Measurements from ENCODE around the gene TNRC18. TPM values are rescaled to one million over a fixed set of nuclear protein-coding genes. Genes with fewer than 3 reads are reported as not detected.

TNRC18 gene
- total and polyA plus RNA-seq, 2 donors (not counting 1 experiment from before 2014, with no cell fraction given), result 17.8 to 75.0 TPM

DNA sequence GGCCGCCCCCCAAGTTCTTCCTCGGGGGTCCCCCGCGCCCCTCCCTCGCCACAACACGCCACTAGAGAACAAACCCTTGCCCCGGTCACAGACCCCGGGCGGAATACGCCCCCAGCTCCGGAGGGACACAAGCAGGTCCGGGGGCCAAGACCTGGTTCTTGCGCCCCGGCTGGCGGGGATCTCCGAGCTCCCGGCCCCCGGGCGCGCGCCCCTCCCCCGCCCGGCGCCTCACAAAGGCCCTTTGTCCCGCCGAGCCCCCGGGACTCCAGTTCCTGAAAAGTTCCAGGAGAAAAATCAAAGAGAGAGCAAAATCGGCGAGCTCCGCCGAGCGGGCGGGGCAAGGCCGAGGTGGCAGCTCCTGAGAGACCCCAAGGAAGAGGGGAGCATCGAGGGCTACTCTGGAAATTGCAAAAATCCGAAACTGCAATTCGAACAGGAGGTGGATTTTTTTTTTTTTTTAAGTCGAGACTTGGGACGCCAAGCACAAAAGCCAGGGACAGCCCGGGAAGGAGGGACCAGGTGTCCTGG is 4.0 kb downstream of the TNRC18 start:
- Mint-ChIP-seq H3K4me3 (peak overlapping the region; percentile 82), H3K27me3 (peaks cover 33% of the 10 kb centered on the region), H3K9me3 (ENCODE audit: insufficient read depth) (no peaks in the 10 kb centered on the region), H3K27ac (peak overlapping the region; percentile 77), H3K4me1 (peaks cover 38% of the 10 kb centered on the region)
- ATAC-seq (ENCODE audit: low read depth), result no peak
- DNase-seq, result no peak
- CTCF ChIA-PET, result interaction anchor here (0.7 kb wide), 1 partner anchor 107 kb away, joined by 4 read pairs; no protein-coding TSS in a partner anchor
- Histone ChIP-seq H3K4me3 (ENCODE audit: control extremely low read depth in 1 of 5, extremely low read depth in 1 of 5, insufficient read depth in 1 of 5, low read depth in 2 of 5, low read length in 4 of 5) (peak overlapping the region; percentile 24 to 49 (median 40)), H3K4me1 (ENCODE audit: control insufficient read depth in 2 of 2, insufficient read depth in 2 of 2, low read length in 2 of 2) (peaks cover 55 to 58% of the 10 kb centered on the region in 2 donors), H3K36me3 (replicated peaks in 1 of 2; ENCODE audit: control extremely low read depth in 1 of 2, control insufficient read depth in 1 of 2, extremely low read depth in 1 of 2, insufficient read depth in 2 of 2, low read length in 1 of 2) (no peaks in the 10 kb centered on the region), H3K9me3 (ENCODE audit: control extremely low read depth in 1 of 3, control insufficient read depth in 2 of 3, insufficient read depth in 1 of 3, low read length in 2 of 3) (peaks cover 0 to 31% (median 0%) of the 10 kb centered on the region in 3 donors), H3K27ac (ENCODE audit: low read length in 2 of 2) (no peak overlapping the region), H3K4me2 (replicated peaks; ENCODE audit: low read depth, low read length, poor library complexity, severe bottlenecking) (peak overlapping the region; percentile 97), H3K79me2 (ENCODE audit: control insufficient read depth, insufficient read depth, low read length) (peaks cover 4% of the 10 kb centered on the region), H4K20me1 (ENCODE audit: control insufficient read depth, insufficient read depth, low read length, poor library complexity, severe bottlenecking) (peaks cover 49% of the 10 kb centered on the region), H3K27me3 (replicated peaks in 1 of 4; ENCODE audit: control extremely low read depth in 1 of 4, control insufficient read depth in 3 of 4, insufficient read depth in 4 of 4, low read length in 3 of 4) (peaks cover 0 to 71% (median 40%) of the 10 kb centered on the region in 4 experiments), H3K9ac (ENCODE audit: low read length) (peak overlapping the region; percentile 55), H2AFZ (ENCODE audit: insufficient read depth, low read depth, low read length, poor library complexity, severe bottlenecking) (peak overlapping the region; percentile 30)
- intact Hi-C loops (cut with micrococcal nuclease), result loop anchor here (5.0 kb wide), 1 partner anchor 187 kb away; no protein-coding TSS in a partner anchor
- TF ChIP-seq, protein P1, sequence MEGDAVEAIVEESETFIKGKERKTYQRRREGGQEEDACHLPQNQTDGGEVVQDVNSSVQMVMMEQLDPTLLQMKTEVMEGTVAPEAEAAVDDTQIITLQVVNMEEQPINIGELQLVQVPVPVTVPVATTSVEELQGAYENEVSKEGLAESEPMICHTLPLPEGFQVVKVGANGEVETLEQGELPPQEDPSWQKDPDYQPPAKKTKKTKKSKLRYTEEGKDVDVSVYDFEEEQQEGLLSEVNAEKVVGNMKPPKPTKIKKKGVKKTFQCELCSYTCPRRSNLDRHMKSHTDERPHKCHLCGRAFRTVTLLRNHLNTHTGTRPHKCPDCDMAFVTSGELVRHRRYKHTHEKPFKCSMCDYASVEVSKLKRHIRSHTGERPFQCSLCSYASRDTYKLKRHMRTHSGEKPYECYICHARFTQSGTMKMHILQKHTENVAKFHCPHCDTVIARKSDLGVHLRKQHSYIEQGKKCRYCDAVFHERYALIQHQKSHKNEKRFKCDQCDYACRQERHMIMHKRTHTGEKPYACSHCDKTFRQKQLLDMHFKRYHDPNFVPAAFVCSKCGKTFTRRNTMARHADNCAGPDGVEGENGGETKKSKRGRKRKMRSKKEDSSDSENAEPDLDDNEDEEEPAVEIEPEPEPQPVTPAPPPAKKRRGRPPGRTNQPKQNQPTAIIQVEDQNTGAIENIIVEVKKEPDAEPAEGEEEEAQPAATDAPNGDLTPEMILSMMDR (IDR thresholded peaks at IDR 0.05), result no peak
- peak; percentile 76 for TF ChIP-seq EZH2 (IDR thresholded peaks at IDR 0.05; ENCODE audit: borderline replicate concordance, insufficient read depth, low read depth, low read length, poor library complexity, severe bottlenecking)
- POLR2A ChIA-PET, result interaction anchor here (0.5 kb wide), 2 partner anchors 10 to 25 kb away, joined by 3 to 4 read pairs; no protein-coding TSS in a partner anchor
- 2% methylated on average over 40 of the region's 40 CpGs for WGBS (ENCODE audit: insufficient coverage)

DNA sequence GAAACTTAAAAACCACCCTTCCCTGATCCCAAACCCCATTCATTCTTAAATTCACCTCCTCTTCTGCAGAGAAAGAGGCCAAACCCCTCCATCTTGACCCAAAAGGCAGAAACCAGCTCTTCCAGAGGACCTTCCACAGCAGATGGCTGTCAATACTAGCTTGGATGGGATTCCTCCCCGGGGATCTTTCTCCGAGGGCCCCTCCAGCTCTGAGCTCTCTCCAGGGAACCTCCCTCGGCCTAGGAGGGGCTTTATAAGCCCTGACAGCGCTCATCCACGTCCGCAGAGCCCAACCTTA is 5.4 kb downstream of the TNRC18 start:
- no peak for TF ChIP-seq EZH2 (IDR thresholded peaks at IDR 0.05; ENCODE audit: borderline replicate concordance, insufficient read depth, low read depth, low read length, poor library complexity, severe bottlenecking)
- TF ChIP-seq, protein P1 (IDR thresholded peaks at IDR 0.05), result no peak
- H3K4me3 Mint-ChIP-seq, result peak overlapping the region; percentile 54
- POLR2A ChIA-PET, result no interaction called here
- intact Hi-C loops (cut with micrococcal nuclease), result no loop called here
- H3K9me3 ChIP-seq (ENCODE audit: control extremely low read depth in 1 of 3, control insufficient read depth in 2 of 3, insufficient read depth in 1 of 3, low read length in 2 of 3), result peaks cover 0 to 31% (median 0%) of the 10 kb centered on the region in 3 donors
- no peak overlapping the region for H3K27ac Mint-ChIP-seq
- no peaks in the 10 kb centered on the region for H3K9me3 Mint-ChIP-seq (ENCODE audit: insufficient read depth)
- H3K4me1 ChIP-seq (ENCODE audit: control insufficient read depth in 2 of 2, insufficient read depth in 2 of 2, low read length in 2 of 2), result peaks cover 46 to 48% of the 10 kb centered on the region in 2 donors
- H3K4me2 ChIP-seq (replicated peaks; ENCODE audit: low read depth, low read length, poor library complexity, severe bottlenecking), result no peak overlapping the region
- no peaks in the 10 kb centered on the region for H3K36me3 ChIP-seq (replicated peaks in 1 of 2; ENCODE audit: control extremely low read depth in 1 of 2, control insufficient read depth in 1 of 2, extremely low read depth in 1 of 2, insufficient read depth in 2 of 2, low read length in 1 of 2)
- H3K79me2 ChIP-seq (ENCODE audit: control insufficient read depth, insufficient read depth, low read length), result peaks cover 4% of the 10 kb centered on the region
- no peak overlapping the region for H3K9ac ChIP-seq (ENCODE audit: low read length)
- no peak overlapping the region for H3K27ac ChIP-seq (ENCODE audit: low read length in 2 of 2)
- no peak overlapping the region for H3K4me3 ChIP-seq (ENCODE audit: control extremely low read depth in 1 of 5, extremely low read depth in 1 of 5, insufficient read depth in 1 of 5, low read depth in 2 of 5, low read length in 4 of 5)
- peaks cover 0 to 64% (median 39%) of the 10 kb centered on the region in 4 experiments for H3K27me3 ChIP-seq (replicated peaks in 1 of 4; ENCODE audit: control extremely low read depth in 1 of 4, control insufficient read depth in 3 of 4, insufficient read depth in 4 of 4, low read length in 3 of 4)
- CTCF ChIA-PET, result interaction anchor here (0.6 kb wide), 1 partner anchor 55 kb away, joined by 3 read pairs; no protein-coding TSS in a partner anchor
- 28% methylated on average over 6 of the region's 6 CpGs for WGBS (ENCODE audit: insufficient coverage)
- peaks cover 29% of the 10 kb centered on the region for H3K4me1 Mint-ChIP-seq
- ATAC-seq (ENCODE audit: low read depth), result no peak
- H3K27me3 Mint-ChIP-seq, result peaks cover 32% of the 10 kb centered on the region
- H4K20me1 ChIP-seq (ENCODE audit: control insufficient read depth, insufficient read depth, low read length, poor library complexity, severe bottlenecking), result peaks cover 42% of the 10 kb centered on the region
- H2AFZ ChIP-seq (ENCODE audit: insufficient read depth, low read depth, low read length, poor library complexity, severe bottlenecking), result no peak overlapping the region
- no peak for DNase-seq

Measured in B cell (primary cell).